ENCODE results near the gene CYP4F8.
"Not testable (repeated sequence)": the region's sequence is repeated elsewhere in the genome, so short reads cannot be mapped to it uniquely, and the experiment has no call there.

The CYP4F8 gene

GRCh38 chr19:15589760-15590451 lies 25.1 kb upstream of the CYP4F8 start:
- no peaks in the 10 kb centered on the region for H3K36me3 ChIP-seq (ENCODE audit: insufficient read depth, low read length)
- no peak overlapping the region for H3K4me3 ChIP-seq (ENCODE audit: low read depth, low read length)
- 0 out of 2 replicates have a peak, but pooled peaks cover 3% of the 10 kb centered on the region for H3K27me3 ChIP-seq (ENCODE audit: insufficient read depth, low read length)
- H3K79me2 ChIP-seq (ENCODE audit: control insufficient read depth, insufficient read depth, low read length, unreplicated experiment): no peaks in the 10 kb centered on the region
- H3K4me1 ChIP-seq (ENCODE audit: control insufficient read depth, insufficient read depth, low read length, unreplicated experiment): no peaks in the 10 kb centered on the region
- no peak overlapping the region for H2AFZ ChIP-seq (ENCODE audit: low read length, unreplicated experiment)
- H3K27ac ChIP-seq (ENCODE audit: low read depth, low read length): no peak overlapping the region

- Histone ChIP-seq H3K79me2 (ENCODE audit: control insufficient read depth, insufficient read depth, low read length, unreplicated experiment) (no peaks in the 10 kb centered on the region), H3K4me1 (ENCODE audit: control insufficient read depth, insufficient read depth, low read length, unreplicated experiment) (no peaks in the 10 kb centered on the region), H3K27ac (ENCODE audit: low read depth, low read length) (no peak overlapping the region), H3K36me3 (ENCODE audit: insufficient read depth, low read length) (no peaks in the 10 kb centered on the region), H2AFZ (ENCODE audit: low read length, unreplicated experiment) (no peak overlapping the region), H3K4me3 (ENCODE audit: low read depth, low read length) (no peak overlapping the region), H3K27me3 (ENCODE audit: insufficient read depth, low read length) (no peaks in the 10 kb centered on the region)
Measured at GRCh38 chr19:15591796-15592195, 23.2 kb upstream of the CYP4F8 start.

GRCh38 chr19:15592506-15592905 lies 22.5 kb upstream of the CYP4F8 start:
- not testable (repeated sequence) for H3K36me3 ChIP-seq (ENCODE audit: insufficient read depth, low read length); H3K4me1 ChIP-seq (ENCODE audit: control insufficient read depth, insufficient read depth, low read length, unreplicated experiment); H3K27ac ChIP-seq (ENCODE audit: low read depth, low read length); H2AFZ ChIP-seq (ENCODE audit: low read length, unreplicated experiment); H3K79me2 ChIP-seq (ENCODE audit: control insufficient read depth, insufficient read depth, low read length, unreplicated experiment); H3K4me3 ChIP-seq (ENCODE audit: low read depth, low read length); H3K27me3 ChIP-seq (ENCODE audit: insufficient read depth, low read length)

GRCh38 chr19:15593766-15594165 lies 21.3 kb upstream of the CYP4F8 start:
- not testable (repeated sequence) for H3K4me3 ChIP-seq (ENCODE audit: low read depth, low read length); H3K4me1 ChIP-seq (ENCODE audit: control insufficient read depth, insufficient read depth, low read length, unreplicated experiment); H3K27ac ChIP-seq (ENCODE audit: low read depth, low read length)

GRCh38 chr19:15595069-15595468 lies 19.9 kb upstream of the CYP4F8 start:
- Histone ChIP-seq H3K4me3 (ENCODE audit: low read depth, low read length) (no peak overlapping the region), H3K4me1 (ENCODE audit: control insufficient read depth, insufficient read depth, low read length, unreplicated experiment) (no peaks in the 10 kb centered on the region), H3K27ac (ENCODE audit: low read depth, low read length) (no peak overlapping the region), H3K79me2 (ENCODE audit: control insufficient read depth, insufficient read depth, low read length, unreplicated experiment) (no peaks in the 10 kb centered on the region), H2AFZ (ENCODE audit: low read length, unreplicated experiment) (no peak overlapping the region), H3K27me3 (ENCODE audit: insufficient read depth, low read length) (no peaks in the 10 kb centered on the region), H3K36me3 (ENCODE audit: insufficient read depth, low read length) (no peaks in the 10 kb centered on the region)

More at GRCh38 chr19:15593766-15594165, 21.3 kb upstream of the CYP4F8 start:
- not testable (repeated sequence) for H2AFZ ChIP-seq (ENCODE audit: low read length, unreplicated experiment); H3K79me2 ChIP-seq (ENCODE audit: control insufficient read depth, insufficient read depth, low read length, unreplicated experiment); H3K27me3 ChIP-seq (ENCODE audit: insufficient read depth, low read length); H3K36me3 ChIP-seq (ENCODE audit: insufficient read depth, low read length)

GRCh38 chr19:15607978-15608925 lies 6.8 kb upstream of the CYP4F8 start:
- not testable (repeated sequence) for H3K36me3 ChIP-seq (ENCODE audit: insufficient read depth, low read length); H2AFZ ChIP-seq (ENCODE audit: low read length, unreplicated experiment); H3K79me2 ChIP-seq (ENCODE audit: control insufficient read depth, insufficient read depth, low read length, unreplicated experiment); H3K27ac ChIP-seq (ENCODE audit: low read depth, low read length); H3K27me3 ChIP-seq (ENCODE audit: insufficient read depth, low read length); H3K4me3 ChIP-seq (ENCODE audit: low read depth, low read length); H3K4me1 ChIP-seq (ENCODE audit: control insufficient read depth, insufficient read depth, low read length, unreplicated experiment)

GRCh38 chr19:15609261-15609660 lies 5.8 kb upstream of the CYP4F8 start:
- Histone ChIP-seq H3K4me3 (ENCODE audit: low read depth, low read length) (no peak overlapping the region), H3K4me1 (ENCODE audit: control insufficient read depth, insufficient read depth, low read length, unreplicated experiment) (no peaks in the 10 kb centered on the region), H3K27me3 (ENCODE audit: insufficient read depth, low read length) (peaks cover 4% of the 10 kb centered on the region), H2AFZ (ENCODE audit: low read length, unreplicated experiment) (no peak overlapping the region), H3K36me3 (ENCODE audit: insufficient read depth, low read length) (no peaks in the 10 kb centered on the region), H3K27ac (ENCODE audit: low read depth, low read length) (no peak overlapping the region), H3K79me2 (ENCODE audit: control insufficient read depth, insufficient read depth, low read length, unreplicated experiment) (no peaks in the 10 kb centered on the region)

GRCh38 chr19:15612342-15612741 lies 2.7 kb upstream of the CYP4F8 start:
- Histone ChIP-seq H3K79me2 (ENCODE audit: control insufficient read depth, insufficient read depth, low read length, unreplicated experiment) (no peaks in the 10 kb centered on the region), H3K36me3 (ENCODE audit: insufficient read depth, low read length) (no peaks in the 10 kb centered on the region), H3K27me3 (ENCODE audit: insufficient read depth, low read length) (peaks cover 4% of the 10 kb centered on the region), H3K4me3 (ENCODE audit: low read depth, low read length) (no peak overlapping the region), H2AFZ (ENCODE audit: low read length, unreplicated experiment) (no peak overlapping the region), H3K4me1 (ENCODE audit: control insufficient read depth, insufficient read depth, low read length, unreplicated experiment) (no peaks in the 10 kb centered on the region), H3K27ac (ENCODE audit: low read depth, low read length) (no peak overlapping the region)

GRCh38 chr19:15613338-15613737 lies 1.7 kb upstream of the CYP4F8 start:
- H3K79me2 ChIP-seq (ENCODE audit: control insufficient read depth, insufficient read depth, low read length, unreplicated experiment): no peaks in the 10 kb centered on the region
- H3K27me3 ChIP-seq (ENCODE audit: insufficient read depth, low read length): peaks cover 4% of the 10 kb centered on the region
- H3K27ac ChIP-seq (ENCODE audit: low read depth, low read length): no peak overlapping the region
- H3K36me3 ChIP-seq (ENCODE audit: insufficient read depth, low read length): no peaks in the 10 kb centered on the region
- no peaks in the 10 kb centered on the region for H3K4me1 ChIP-seq (ENCODE audit: control insufficient read depth, insufficient read depth, low read length, unreplicated experiment)
- no peak overlapping the region for H2AFZ ChIP-seq (ENCODE audit: low read length, unreplicated experiment)
- H3K4me3 ChIP-seq (ENCODE audit: low read depth, low read length): no peak overlapping the region

- Histone ChIP-seq H3K36me3 (ENCODE audit: insufficient read depth, low read length) (no peaks in the 10 kb centered on the region), H2AFZ (ENCODE audit: low read length, unreplicated experiment) (no peak overlapping the region), H3K27ac (ENCODE audit: low read depth, low read length) (no peak overlapping the region), H3K27me3 (ENCODE audit: insufficient read depth, low read length) (no peaks in the 10 kb centered on the region; the same call in 1 of the 2 replicates), H3K4me3 (ENCODE audit: low read depth, low read length) (no peak overlapping the region), H3K4me1 (ENCODE audit: control insufficient read depth, insufficient read depth, low read length, unreplicated experiment) (no peaks in the 10 kb centered on the region), H3K79me2 (ENCODE audit: control insufficient read depth, insufficient read depth, low read length, unreplicated experiment) (no peaks in the 10 kb centered on the region)
Measured at GRCh38 chr19:15615526-15615925, 508 bp downstream of the CYP4F8 start.

GRCh38 chr19:15616183-15616582 lies 1.2 kb downstream of the CYP4F8 start:
- no peaks in the 10 kb centered on the region for H3K79me2 ChIP-seq (ENCODE audit: control insufficient read depth, insufficient read depth, low read length, unreplicated experiment)
- H3K27ac ChIP-seq (ENCODE audit: low read depth, low read length): no peak overlapping the region
- H3K4me1 ChIP-seq (ENCODE audit: control insufficient read depth, insufficient read depth, low read length, unreplicated experiment): no peaks in the 10 kb centered on the region
- H3K27me3 ChIP-seq (ENCODE audit: insufficient read depth, low read length): no peaks in the 10 kb centered on the region; the same call in 1 of the 2 replicates
- no peak overlapping the region for H2AFZ ChIP-seq (ENCODE audit: low read length, unreplicated experiment)
- no peak overlapping the region for H3K4me3 ChIP-seq (ENCODE audit: low read depth, low read length)
- no peaks in the 10 kb centered on the region for H3K36me3 ChIP-seq (ENCODE audit: insufficient read depth, low read length)

All from ACC112 (cell line).